AG10803 (cell line): ENCODE measurements around the gene CRYZL1.
"Not testable (repeated sequence)": the region's sequence is repeated elsewhere in the genome, so short reads cannot be mapped to it uniquely, and the experiment has no call there.

Source experiments
- DNase-seq: peaks from one replicate; pipeline ENCODE4 v3.0.0; 2010; ENCODE audit warnings: low read depth
- H3K4me3 ChIP-seq: 2 replicates; pipeline ENCODE4 v1.5.1; 2011; ENCODE audit warnings: mild to moderate bottlenecking, low read length, control low read depth
- TF ChIP-seq, protein P1 (sequence below): conservative IDR thresholded peaks from 2 replicates; pipeline ENCODE4 v1.5.1; 2011; ENCODE audit warnings: mild to moderate bottlenecking, low read length, control low read depth, inconsistent platforms

CRYZL1 gene

GRCh38 chr21:33588485-33589335 is 52.8 kb downstream of the CRYZL1 start, which contains the start of gene DONSON:
TSS of gene DONSON (minus strand) at chr21:33588684. CDS start at chr21:33588641, 43 bp downstream.
- peak within 1 kb of the TSS; percentile 88 for H3K4me3 ChIP-seq
- peak; percentile 70 for DNase-seq
- TF ChIP-seq, protein P1, sequence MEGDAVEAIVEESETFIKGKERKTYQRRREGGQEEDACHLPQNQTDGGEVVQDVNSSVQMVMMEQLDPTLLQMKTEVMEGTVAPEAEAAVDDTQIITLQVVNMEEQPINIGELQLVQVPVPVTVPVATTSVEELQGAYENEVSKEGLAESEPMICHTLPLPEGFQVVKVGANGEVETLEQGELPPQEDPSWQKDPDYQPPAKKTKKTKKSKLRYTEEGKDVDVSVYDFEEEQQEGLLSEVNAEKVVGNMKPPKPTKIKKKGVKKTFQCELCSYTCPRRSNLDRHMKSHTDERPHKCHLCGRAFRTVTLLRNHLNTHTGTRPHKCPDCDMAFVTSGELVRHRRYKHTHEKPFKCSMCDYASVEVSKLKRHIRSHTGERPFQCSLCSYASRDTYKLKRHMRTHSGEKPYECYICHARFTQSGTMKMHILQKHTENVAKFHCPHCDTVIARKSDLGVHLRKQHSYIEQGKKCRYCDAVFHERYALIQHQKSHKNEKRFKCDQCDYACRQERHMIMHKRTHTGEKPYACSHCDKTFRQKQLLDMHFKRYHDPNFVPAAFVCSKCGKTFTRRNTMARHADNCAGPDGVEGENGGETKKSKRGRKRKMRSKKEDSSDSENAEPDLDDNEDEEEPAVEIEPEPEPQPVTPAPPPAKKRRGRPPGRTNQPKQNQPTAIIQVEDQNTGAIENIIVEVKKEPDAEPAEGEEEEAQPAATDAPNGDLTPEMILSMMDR: no peak

DNA sequence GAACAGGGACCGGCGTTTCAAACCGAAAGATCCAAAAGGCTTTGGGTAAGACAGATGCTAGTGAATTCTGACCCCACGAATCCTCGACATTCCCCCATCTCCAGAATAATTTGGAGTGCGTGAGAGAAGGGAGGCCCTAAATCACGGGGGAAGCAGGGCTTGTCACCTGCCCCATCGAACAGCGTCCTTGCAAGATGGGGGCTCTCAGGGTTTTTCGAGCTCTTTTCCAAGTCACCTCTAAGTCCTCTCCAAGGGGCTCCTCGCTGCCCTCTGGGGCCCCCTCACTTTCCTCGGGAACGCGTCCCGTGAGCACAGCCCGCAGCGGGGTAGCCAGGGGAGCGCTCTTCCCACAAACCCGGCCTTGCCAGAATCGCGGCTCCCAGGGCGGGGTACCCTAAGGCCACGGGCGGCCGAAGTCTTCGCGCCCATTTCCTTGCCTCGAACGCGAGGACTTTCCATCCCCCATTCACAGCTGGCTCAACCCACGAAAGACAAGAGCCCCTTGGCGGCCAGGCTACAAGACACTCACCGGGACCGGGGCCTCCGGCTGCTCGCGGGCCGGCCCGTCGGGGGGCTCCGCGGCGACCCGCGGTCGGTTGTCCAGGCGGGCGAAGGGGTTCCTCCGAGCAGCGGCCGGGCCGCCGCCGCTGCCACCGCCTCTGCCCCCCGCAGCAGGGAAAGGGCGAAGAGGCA is 53.6 kb downstream of the CRYZL1 start:
- TF ChIP-seq, protein P1: no peak
- H3K4me3 ChIP-seq: peak overlapping the region; percentile 82
- peak; percentile 29 for DNase-seq

GRCh38 chr21:33586927-33587326 is 54.6 kb downstream of the CRYZL1 start:
- no peak for DNase-seq
- H3K4me3 ChIP-seq: no peak overlapping the region
- TF ChIP-seq, protein P1: no peak

DNA sequence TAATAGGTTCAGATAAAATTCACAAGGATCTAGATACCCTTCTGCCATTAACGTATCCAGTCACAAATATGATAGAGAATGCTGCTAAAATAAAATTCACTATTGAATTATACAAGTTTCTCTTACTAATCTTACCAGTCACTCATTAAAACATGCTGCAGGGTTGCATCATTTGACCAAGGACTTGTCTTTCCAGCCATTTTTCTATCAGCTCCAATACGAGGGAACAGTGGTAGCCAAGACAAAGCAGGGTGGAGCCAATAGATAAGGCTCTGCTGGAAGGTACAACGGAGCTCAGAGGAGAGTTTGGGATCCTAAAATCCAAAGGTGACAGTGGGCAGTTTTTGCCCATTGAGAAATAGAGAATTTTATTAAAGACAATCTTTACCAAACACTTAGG is 57.1 kb downstream of the CRYZL1 start:
- DNase-seq: no peak
- H3K4me3 ChIP-seq: no peak overlapping the region
- TF ChIP-seq, protein P1: no peak

DNA sequence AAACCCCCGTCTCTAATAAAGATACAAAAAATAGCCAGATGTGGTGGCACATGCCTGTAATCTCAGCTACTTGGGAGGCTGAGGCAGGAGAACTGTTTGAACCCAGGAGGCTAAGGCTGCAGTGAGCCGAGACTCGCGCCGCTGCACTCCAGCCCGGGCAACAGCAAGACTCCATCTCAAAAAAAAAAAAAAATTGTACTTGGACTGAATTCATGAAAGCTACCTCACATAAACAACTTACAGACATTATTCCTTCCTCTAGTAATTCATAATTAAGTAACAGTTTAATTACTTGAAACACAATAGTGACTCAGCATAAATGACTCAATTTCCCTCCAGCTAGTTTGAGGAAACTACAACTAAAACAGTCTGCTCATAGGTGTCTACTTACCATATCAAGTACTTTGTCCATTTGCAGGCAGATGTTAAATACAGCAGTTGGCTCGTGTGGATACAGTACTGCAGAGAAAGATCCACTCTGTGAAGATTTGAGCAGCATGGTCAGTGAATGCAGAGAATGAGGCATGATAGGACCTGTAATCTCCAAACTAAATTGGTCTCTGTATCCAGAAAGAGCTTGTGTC is 62.5 kb downstream of the CRYZL1 start:
- DNase-seq: peak; percentile 24
- TF ChIP-seq, protein P1: no peak
- H3K4me3 ChIP-seq: no peak overlapping the region

GRCh38 chr21:33578214-33578613 is 63.3 kb downstream of the CRYZL1 start:
- peak; percentile 80 for DNase-seq
- TF ChIP-seq, protein P1: no peak

DNA sequence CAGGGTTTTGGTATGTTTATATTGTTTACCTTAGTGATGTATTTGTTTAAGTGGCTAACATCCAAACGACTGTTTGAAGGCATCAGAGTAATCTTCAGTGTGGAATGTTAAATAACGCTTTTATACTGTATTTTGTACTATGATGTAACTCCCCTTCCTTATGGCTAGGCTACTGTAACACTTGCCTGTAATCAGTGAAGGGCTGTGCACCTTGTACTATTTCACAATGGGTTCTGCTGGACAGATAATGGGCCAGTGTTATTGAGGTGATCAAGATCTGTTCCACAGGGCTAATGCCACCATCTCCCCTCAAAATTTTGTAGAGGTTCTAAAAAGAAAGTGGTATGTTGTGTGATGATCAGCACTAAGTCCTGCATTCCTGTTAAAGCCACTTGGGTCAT is 64.8 kb downstream of the CRYZL1 start:
- not testable (repeated sequence) for DNase-seq, H3K4me3 ChIP-seq

More at GRCh38 chr21:33578214-33578613, 63.3 kb downstream of the CRYZL1 start:
- no peak overlapping the region for H3K4me3 ChIP-seq
